Activated naive CD8-positive, alpha-beta T cell treated with anti-CD3 and anti-CD28 coated beads, Interleukin-2, amount 50 U/mL, for 16 hours (primary cell): ENCODE data around the gene ZDHHC11B.
A peak's percentile ranks its signal among the peaks of the same experiment; 100 is the strongest.
"Not testable (repeated sequence)": the region's sequence is repeated elsewhere in the genome, so short reads cannot be mapped to it uniquely, and the experiment has no call there.

Source experiments
- DNase-seq: peaks from one replicate; pipeline ENCODE4 v3.0.0-alpha.2; 2020; ENCODE audit warnings: low read depth, low spot score

ZDHHC11B gene

DNA sequence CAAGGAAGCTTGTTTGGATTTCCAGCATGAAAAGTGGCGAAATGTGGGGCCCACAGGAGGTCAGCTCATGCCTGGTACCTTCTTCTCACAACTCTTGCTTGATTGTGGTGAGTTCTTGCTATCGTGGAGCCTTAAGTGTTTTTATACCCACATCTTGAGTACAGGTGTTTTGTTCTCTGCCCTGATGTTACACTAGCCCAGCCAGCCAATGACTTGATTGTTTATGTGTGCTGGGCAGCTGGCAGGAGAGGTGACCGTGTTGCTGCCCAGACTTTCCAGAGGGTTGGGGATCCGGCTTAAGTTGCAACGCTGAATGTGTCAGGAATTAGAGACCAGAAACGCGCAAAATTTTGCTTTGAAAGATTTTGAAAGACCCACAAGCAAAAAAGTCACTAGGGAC is 67.4 kb downstream of the ZDHHC11B start:
- DNase-seq = no peak

DNA sequence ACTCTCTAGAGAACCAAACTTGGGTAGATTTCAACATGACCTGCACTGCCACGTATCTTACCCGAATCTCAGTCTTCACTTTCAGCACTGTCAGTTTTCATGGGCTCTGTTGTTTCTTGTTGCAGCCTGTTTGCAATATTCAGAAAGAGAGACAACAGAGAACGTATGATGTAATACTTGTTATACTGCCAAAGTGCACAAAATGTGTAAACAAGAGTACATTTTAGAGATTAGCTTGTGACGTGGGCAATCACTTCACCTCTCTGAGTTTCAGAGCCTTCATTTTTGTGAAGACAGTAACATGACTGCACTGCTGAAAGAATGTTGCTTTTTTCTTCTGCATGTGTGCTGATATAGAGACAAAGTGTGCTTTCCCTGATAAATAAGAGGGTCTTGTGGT is 67.8 kb downstream of the ZDHHC11B start:
- DNase-seq = not testable (repeated sequence)

DNA sequence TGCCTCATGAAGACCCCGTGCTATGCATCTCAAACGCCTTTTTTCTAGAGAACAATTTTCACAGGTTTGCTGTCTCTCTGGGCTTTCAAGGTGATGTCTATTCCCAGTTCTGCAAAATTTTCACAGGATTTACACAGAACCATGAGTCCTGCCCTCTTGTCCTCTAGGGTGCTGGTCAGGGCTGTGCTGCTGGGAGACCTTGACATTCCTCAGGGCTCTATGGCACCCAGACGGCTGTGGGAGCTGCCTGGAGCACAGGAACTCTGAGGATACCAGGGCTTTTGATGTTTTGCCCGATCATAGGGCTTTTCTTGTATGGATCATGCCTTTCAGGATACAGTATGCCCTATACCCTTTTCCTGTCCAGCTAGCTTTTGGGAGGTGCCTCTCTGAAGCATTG is 68.9 kb downstream of the ZDHHC11B start:
- DNase-seq = not testable (repeated sequence)

DNA sequence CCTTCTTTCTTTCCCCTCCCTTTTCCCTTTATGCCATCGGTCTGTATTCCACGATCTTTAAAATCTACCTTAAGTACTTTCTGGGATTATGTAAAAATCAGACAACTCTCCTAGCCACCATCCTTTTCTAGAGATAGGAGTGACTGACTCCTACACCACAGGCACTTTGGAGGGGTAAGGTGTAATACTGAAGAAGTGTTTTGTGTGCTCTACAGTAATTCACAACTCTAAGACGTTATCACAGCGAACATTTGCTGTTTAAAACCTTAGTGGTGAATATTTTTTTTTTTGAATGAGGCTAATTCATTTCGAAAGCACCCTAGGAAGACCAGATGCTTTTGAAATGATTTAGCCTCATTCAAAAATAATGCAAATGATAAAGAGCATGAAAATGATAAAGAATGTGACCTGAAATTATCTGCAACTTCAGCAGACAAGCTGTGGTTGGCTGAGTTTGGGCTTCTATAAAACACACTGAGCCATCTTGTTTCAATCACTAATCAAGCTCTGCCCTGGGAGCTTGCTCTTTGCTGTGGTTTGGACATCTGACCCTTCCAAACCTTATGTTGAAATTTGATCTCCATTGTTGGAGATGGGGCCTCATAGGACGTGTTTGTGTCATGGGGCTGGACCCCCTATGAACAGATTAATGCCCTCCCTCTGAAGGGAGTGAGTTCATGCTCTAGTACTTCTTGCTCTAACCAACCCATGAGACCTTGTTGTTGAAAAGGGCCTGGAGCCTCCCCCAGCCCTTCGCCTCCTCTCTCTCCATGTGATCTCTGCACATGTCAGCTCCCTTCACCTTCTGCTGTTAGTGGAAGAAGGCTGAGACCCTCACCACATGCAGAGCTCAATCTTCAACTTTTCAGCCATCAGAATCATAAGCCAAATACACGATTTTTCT is 70.1 kb downstream of the ZDHHC11B start:
- not testable (repeated sequence) for DNase-seq

DNA sequence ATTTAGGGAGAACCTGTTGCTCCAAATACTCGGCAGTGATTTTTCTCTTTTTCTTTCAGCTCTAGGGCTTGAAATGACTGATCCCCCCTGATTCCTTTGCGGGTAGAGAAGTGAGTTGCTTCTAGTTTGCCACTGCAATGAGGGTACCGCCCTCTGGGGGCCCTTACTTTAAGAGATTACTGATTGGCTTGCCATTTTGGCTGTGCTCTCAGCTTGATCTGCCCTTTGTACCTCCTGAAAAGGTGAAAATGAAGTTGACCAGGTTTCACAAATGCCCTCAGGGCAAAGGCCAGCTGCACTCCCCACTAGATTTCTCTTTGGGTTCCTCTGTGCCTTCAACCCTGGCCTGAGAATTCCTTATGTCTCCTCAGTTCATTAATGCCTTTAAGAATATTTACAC is 70.8 kb downstream of the ZDHHC11B start:
- not testable (repeated sequence) for DNase-seq

DNA sequence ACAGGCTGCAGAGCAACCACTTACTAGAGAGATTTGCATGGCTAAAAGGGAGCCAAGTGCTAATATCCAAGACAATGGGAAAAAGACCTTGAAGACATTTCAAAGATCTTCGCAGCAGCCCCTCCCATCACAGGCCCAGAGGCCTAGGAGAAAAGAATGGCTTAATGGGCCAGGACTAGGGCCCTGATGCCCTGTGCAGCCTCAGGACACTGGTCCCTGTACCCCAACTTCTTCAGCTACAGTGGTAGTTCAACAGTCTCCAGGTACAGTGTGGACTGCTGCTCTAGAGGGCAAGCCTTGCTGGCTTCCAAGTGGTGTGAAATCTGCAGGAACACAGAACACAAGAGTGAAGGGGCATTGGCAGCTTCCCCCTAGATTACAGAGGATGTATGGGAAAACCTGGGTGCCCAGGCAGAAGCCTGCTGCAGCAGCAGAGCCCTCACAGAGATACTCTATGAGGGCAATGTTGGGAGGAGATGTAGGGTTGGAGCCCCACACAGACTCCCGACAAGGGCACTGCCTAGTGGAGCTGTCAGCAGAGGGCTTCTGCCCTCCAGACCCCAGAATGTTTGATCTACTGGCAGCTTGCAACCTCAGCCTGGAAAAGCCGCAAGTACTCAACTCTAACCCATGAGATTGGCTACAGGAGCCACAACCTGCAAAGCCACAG is 75.5 kb downstream of the ZDHHC11B start:
- DNase-seq = not testable (repeated sequence)

DNA sequence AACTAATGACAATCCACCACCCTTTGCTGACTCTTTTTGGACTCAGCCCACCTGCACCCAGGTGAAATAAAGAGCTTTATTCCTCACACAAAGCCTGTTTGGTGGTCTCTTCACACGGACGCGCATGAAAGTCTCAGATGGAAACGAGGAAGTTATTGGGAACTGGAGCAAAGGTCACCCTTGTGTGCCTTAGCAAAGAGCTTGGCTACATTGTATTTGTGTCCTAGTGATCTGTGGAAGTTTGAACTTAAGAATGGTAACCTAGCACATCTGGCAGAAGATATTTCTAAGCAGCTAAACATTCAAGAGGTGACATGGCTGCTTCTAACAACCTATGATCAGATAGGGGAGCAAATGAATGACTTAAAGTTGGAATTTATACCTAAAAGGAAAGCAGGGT is 76.2 kb downstream of the ZDHHC11B start:
- not testable (repeated sequence) for DNase-seq

DNA sequence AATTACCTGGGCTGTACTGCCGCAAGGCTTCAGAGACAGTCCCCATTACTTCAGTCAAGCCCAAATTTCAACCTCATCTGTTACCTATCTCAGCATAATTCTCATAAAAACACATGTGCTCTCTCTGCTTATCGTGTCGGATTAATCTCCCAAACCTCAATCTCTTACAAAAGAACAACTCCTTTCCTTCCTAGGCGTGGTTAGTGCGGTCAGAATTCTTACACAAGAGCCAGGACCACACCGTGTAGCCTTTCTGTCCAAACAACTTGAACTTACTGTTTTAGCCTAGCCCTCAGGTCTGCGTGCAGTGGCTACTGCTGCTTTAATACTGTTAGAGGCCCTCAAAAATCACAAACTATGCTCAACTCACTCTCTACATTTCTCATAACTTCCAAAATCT is 78.4 kb downstream of the ZDHHC11B start:
- DNase-seq = not testable (repeated sequence)

DNA sequence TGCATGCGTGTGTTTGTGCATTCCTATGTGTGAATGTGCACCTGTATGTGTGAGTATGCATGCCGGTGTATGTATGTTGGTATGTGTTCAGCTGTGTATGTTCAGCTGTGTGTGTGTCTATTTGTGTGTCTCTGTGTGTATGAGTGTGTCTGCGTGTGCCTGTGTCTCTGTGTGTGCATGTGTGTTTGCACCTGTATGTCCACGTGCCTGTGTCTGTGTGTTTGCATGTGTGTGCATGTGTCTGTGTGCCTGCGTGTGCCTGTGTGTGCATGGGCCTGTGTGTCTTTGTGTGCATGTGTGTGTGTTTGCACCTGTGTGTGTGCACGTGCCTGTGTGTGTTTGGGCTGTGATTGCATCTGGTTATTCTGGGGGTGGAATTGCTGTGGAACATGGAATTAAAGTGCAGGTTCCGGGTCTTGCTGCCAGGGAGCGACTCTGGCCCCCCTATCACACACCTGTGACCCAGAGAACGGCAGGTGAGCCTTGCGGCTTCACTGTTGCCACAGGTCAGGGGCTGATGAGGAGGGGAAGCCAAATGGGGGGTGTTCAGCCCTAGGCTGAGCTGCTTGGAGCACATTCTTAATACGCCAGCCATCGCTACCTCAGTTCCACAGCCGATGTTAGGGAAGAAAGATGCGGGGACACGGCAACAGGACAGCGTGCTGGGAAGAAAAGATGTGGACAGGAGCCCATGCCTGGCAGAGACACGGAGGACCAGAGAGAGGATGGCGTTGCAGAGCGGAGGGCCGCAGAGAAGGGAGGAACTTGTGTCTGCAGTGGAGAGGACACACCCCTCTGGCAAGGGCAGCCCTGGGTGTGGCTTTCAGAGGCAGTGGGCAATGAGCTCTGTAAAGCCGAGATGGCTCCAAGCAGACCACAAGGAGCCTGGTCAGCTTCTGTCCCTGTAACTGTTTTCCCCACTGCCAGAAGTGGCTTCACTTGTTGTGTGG is 87.5 kb downstream of the ZDHHC11B start:
- DNase-seq = not testable (repeated sequence)

DNA sequence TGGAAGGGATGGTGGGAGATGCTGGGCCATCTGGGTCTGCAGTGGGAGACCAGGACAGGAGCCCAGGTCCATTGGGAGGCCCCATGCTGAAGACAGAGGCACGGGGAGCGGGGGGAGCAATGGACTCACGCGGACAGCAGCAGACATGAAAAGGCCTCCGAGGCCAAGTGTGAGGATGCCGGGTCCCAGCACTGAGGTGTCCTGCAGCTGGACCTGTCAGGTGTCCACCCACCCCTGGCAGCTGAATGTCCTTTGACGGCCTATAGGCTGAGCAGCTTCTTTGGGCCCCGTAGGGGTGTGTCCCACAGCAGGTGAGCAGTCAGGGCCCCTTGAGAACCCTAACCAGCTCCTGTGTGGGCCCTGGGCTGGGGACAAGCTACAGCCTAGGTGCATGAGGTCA is 88.3 kb downstream of the ZDHHC11B start:
- not testable (repeated sequence) for DNase-seq

DNA sequence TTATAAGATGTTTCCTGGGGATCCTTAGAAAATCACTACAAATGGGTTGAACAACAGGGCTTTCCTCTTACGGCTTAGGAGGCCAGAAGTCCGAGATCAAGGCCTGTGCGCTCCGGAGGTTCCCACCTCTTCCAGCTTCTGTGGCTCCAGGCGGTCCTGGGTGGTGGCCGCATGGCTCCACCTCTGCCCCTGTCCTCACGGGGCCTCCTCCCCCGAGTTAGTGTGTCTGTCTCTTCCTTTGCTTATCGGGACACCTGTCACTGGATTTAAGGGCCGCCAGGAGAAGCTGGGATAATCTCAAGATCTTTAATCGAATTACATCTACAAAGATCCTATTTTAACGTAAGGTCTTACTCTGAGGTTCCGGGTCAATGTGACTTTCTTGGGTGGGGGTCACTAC is 89.1 kb downstream of the ZDHHC11B start:
- not testable (repeated sequence) for DNase-seq

DNA sequence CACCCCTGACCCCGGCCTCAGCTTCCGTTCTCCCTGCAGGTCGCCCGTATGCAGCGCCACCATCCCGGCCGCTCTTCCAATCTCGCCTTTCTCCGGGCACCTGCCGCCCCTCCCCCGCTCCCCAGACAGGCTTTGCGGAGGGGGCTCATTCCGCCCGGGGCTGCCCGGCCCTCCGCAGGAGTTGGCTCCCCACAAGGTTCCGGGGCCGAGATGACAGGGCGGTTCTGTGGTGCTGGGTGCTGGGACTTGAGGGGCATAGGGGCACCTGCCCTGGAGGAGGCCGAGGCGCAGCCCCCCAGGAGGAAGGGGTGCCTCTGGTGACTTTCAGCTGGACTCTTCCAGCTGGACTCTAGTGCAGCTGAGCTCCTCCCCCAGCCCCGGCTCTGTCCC is 90.5 kb downstream of the ZDHHC11B start:
- not testable (repeated sequence) for DNase-seq

DNA sequence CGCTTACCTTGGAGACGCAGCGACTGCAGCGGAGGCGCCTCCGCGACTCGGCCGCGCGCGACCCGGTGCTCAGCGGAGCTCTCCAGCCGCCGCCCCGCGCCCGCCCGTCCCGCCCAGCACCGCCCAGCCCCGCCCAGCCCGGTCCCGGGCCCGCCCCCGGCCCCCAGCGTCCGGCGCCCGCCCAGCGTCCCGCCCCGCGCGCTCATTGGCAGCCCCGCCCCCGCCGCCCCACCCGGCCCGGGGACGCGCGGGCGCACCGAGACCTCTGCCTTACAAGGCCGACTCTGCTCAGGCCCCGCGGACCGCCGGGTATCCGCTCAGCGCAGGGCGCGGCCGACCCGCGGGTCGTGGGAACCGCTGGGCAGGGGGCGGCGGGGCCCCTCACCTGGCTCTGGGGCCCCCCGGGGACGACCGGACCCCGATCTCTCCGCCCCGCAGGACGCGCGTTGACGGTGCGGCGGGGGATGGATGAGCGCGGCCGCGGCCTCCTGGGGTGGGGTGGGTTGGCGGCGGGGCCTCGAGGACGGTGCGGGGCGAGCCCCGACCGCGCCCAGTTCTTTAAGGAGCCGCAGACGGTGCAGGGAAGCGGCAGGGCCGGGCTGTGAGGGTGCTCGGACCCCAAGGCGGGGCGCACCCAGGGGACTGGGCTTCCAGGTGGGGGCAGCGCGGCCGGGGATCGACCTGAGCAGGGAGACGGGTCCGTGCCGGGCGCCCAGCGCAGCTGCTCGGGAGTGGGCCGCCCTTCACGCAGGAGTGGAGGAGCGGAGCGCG is 91.1 kb downstream of the ZDHHC11B start, which contains the start of gene TPPP:
Gene TPPP, minus strand, starts transcription at position 82 of the 771 bp plus-strand sequence. CDS start 15,292 bp downstream, outside the sequence.
- DNase-seq = peak; percentile 64

DNA sequence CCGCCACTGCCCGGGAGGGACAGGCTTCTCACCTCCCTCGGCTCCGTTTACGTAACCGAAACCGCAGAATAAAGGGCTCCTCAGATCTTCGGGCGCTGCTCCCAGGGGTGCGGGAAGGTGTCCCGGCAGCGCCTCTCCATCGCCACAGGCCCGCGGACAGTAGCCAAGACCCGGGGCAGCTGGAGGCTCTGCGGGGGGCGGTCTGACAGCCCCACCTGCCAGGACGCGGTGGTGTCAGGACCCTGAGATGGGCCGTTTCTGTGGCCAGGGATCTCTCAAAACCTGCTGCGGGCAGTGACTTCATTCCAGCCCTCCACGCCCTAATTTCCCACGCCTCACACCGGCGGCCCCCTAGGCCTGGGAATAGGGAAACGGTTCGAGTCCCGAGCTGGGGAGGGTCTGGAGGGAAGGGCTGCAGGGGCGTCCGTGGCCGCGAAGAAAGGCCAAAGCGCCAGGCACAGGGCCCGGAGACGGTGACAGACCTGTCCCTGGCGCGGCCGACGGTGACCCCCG is 91.9 kb downstream of the ZDHHC11B start:
- DNase-seq = not testable (repeated sequence)

DNA sequence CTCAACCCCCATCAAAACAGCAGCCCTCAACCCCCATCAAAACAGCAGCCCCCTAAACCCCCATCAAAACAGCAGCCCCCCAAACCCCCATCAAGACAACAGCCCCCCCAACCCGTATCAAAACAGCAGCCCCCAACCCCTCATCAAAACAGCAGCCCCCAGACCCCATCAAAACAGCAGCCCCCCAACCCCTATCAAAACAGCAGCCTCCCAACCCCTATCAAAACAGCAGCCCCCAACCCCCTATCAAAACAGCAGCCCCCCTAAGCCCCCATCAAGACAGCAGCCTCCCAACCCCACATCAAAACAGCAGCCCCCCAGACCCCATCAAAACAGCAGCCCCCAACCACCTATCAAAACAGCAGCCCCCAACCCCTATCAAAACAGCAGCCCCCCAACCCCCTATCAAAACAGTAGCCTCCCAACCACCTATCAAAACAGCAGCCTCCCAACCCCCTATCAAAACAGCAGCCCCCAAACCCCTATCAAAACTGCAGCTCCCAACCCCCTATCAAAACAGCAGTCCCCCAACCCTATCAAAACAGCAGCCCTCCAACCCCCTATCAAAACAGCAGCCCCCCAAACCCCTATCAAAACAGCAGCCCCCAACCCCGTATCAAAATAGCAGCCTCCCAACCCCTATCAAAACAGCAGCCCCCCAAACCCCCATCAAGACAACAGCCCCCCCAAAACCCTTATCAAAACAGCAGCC is 92.6 kb downstream of the ZDHHC11B start:
- no peak for DNase-seq

DNA sequence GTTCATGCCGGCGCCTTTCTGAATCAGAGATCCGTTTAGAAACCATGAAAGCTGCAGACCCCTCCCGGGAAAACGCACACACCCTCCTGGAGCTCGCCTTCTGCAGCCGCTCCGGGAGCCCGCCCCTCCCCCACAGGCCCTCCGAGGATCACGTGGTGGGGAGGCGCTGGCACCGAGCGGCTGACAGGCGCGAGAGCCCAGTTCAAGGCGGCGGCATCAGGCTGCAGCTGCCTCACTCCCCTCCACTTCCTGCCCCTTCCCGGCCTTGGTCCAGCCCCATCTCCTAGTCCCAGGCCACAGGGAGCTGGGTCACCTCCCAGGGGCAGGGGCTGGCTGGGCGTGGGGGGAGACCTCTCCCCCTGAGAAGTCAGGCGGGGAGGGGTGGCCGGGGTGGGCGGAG is 93.5 kb downstream of the ZDHHC11B start:
- not testable (repeated sequence) for DNase-seq

DNA sequence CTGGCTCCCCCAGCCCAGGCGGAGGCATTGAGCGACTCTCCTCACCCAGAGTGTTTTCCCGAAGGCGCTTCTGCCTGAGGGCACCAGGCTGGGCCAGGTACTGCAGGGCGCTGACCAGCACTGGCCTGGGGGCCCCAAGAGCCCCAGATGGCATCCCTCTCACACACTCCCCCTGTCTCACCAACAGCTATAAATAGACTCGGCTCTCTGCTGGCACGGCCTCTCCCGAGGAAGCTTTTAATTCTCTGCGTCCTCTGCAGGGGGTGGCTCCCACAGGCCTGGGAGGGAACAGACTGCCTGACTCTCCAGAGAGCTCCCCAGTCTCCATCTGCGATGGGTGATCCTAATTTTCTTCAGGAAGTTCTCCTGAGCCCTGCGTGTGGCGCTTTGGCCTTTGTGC is 94.2 kb downstream of the ZDHHC11B start:
- DNase-seq = not testable (repeated sequence)

DNA sequence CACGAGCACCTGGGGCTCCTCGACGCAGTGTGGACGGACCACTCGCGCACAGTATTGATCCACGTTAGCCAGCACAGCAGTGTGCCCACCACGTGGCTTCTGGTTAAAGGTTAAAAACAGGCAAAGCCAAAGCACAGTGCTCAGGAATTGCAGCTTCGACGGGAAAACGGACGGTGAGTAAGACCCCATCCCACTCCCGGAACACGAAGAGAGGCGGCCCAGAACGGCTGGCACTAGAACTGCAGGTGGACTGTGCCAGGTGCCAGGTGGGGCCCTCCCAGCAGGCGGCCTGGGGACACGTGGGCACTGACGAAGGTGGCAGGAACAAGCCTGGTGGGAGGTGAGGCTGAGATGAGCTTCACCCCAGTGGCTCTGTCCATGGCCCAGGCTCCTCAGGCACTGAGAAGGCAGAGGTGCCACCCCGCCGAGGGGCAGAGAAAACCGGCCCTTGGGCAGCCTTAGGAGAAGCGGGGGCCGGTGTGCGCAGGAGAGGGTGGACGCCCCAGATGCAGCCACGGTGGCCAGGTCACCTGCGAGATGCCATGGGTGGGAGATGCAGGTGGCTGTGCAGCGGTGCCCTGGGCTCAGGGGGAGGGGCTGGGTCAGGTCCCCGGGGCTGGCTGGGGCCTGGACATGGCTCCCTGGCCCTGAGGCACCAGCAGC is 96.0 kb downstream of the ZDHHC11B start:
- DNase-seq = not testable (repeated sequence)

DNA sequence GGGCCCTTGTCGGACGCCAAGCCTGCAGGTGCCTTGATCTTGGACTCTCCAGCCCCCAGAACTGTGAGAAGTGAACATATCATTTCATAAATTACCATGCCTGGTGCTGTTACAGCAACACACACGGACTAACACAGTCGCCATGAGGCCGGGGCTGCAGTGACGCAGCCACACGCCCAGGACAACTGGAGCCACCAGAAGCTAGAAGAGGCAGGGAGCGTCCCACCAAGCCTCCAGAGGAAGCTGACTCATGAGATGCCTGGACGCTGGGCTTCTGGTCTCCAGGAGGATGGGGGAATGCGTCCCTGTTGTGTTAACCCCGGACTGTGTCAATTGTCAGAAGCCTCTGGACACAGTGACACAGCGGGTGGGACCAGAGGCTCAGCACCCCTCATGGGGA is 97.6 kb downstream of the ZDHHC11B start:
- not testable (repeated sequence) for DNase-seq
